GM12892 (cell line): Measurements from ENCODE around the gene ACSL5.

Experiments
- POLR2A ChIP-seq: IDR thresholded peaks from 2 replicates; pipeline ENCODE4 v1.6.1; 2011; ENCODE audit warnings: low read depth, low read length, control low read depth
- POLR2AphosphoS5 ChIP-seq: IDR thresholded peaks from 2 replicates; pipeline ENCODE4 v1.6.1; 2011; ENCODE audit warnings: low read depth, low read length, control low read depth

DNA sequence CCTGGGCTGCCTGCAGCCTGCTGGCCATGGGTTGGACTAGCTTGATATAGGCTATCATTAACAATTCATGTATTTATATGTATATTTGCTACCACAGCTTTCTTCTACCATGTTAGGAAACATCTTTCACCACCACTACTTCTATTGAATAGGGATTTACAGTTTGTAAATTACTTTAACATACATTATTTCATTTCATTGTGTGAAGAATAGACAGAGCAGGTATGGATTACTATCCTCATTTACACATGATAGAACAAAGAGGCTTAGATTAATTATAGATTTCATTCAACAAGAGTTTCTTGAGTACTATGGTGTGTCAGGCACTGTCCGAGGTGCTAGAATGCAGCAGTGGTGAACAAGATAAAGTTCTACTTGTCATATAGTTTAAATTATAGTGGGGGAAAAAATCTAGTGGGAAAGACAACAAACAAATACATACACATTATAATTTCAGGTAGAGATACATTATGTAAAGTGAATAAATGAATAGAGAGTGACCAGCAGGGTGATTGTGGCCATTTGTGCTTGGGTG, 93.7 kb downstream of the ACSL5 start:
- TF ChIP-seq POLR2AphosphoS5 (no peak), POLR2A (no peak)
